Measurements from ENCODE around the gene AEBP1.

AEBP1 gene

DNA sequence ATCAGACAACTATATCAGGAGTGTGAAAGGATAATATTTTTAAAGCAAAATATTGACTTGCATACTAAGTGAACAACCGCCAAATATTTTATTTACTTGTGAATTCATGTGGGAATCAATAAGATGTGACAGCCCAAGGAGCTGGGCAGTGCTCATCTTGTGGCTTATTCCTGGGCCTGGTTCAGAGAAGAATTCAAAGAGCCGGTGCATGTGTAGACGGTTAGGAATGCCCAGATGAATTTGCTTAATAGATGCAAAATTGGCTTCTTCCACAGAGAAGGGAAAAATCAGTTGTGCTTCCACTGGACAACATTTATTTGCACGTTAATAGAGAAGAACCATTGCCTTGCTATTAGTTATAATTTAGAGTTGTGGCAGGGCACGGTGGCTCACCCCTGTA lies 32.6 kb downstream of the AEBP1 start:
- DNase-seq (no peak), ATAC-seq (ENCODE audit: insufficient read depth, low read depth) (no peak)
- TF ChIP-seq, protein P1, sequence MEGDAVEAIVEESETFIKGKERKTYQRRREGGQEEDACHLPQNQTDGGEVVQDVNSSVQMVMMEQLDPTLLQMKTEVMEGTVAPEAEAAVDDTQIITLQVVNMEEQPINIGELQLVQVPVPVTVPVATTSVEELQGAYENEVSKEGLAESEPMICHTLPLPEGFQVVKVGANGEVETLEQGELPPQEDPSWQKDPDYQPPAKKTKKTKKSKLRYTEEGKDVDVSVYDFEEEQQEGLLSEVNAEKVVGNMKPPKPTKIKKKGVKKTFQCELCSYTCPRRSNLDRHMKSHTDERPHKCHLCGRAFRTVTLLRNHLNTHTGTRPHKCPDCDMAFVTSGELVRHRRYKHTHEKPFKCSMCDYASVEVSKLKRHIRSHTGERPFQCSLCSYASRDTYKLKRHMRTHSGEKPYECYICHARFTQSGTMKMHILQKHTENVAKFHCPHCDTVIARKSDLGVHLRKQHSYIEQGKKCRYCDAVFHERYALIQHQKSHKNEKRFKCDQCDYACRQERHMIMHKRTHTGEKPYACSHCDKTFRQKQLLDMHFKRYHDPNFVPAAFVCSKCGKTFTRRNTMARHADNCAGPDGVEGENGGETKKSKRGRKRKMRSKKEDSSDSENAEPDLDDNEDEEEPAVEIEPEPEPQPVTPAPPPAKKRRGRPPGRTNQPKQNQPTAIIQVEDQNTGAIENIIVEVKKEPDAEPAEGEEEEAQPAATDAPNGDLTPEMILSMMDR (IDR thresholded peaks at IDR 0.05; ENCODE audit: borderline replicate concordance, extremely low read depth, low read length, poor library complexity, severe bottlenecking): no peak
- no peak for TF ChIP-seq EZH2 (IDR thresholded peaks at IDR 0.05; ENCODE audit: borderline replicate concordance, low read depth, low read length, severe bottlenecking)

DNA sequence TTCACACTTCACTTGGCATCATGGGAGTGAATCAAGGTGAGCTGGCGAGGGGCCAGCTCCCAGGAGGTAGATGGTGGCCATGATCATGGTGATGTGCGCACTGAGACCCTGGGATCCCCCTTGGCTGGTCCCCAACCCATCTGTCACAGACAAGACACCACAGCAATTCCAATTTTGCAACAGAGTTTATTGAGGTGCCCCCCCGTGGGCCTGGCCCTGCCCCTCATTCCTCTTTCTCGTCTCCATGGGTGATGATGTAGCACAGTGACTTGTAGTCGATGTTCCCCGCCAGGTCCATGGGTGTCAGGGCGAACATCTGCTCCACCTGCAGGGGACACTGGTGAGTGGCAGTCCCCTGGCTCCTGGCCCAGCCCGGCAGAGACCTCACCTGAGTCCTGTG lies 34.6 kb downstream of the AEBP1 start:
- no peak overlapping the region for H3K9ac ChIP-seq (ENCODE audit: low read depth, low read length)
- no peaks in the 10 kb centered on the region for H3K36me3 ChIP-seq (ENCODE audit: insufficient read depth, low read length)
- no peak overlapping the region for H3K27ac ChIP-seq (ENCODE audit: low read length)
- H3K4me1 ChIP-seq (ENCODE audit: insufficient read depth, low read length): no peaks in the 10 kb centered on the region
- H3K4me3 ChIP-seq (ENCODE audit: low read depth in 1 of 2, low read length in 2 of 2): no peak overlapping the region
- DNase-seq: no peak
- no peaks in the 10 kb centered on the region for H3K79me2 ChIP-seq (ENCODE audit: insufficient read depth, low read length)
- H3K27me3 ChIP-seq (ENCODE audit: insufficient read depth, low read length, poor library complexity): no peaks in the 10 kb centered on the region
- H3K9me3 ChIP-seq (ENCODE audit: insufficient read depth, low read length, severe bottlenecking): no peaks in the 10 kb centered on the region
- TF ChIP-seq, protein P1 (IDR thresholded peaks at IDR 0.05; ENCODE audit: borderline replicate concordance, extremely low read depth, low read length, poor library complexity, severe bottlenecking): peak; percentile 24
- no peak for TF ChIP-seq EZH2 (IDR thresholded peaks at IDR 0.05; ENCODE audit: borderline replicate concordance, low read depth, low read length, severe bottlenecking)
- ATAC-seq (ENCODE audit: insufficient read depth, low read depth): 0 out of 3 replicates have a peak, but pooled peaks have one; percentile 29
- no peaks in the 10 kb centered on the region for H4K20me1 ChIP-seq (ENCODE audit: insufficient read depth, low read length)
- H2AFZ ChIP-seq (ENCODE audit: low read depth, low read length): no peak overlapping the region
- no peak overlapping the region for H3K4me2 ChIP-seq (ENCODE audit: insufficient read depth, low read length)

More for the DNA sequence above, 32.6 kb downstream of the AEBP1 start:
- Histone ChIP-seq H3K4me1 (ENCODE audit: insufficient read depth, low read length) (no peaks in the 10 kb centered on the region), H4K20me1 (ENCODE audit: insufficient read depth, low read length) (no peaks in the 10 kb centered on the region), H3K36me3 (ENCODE audit: insufficient read depth, low read length) (no peaks in the 10 kb centered on the region), H3K79me2 (ENCODE audit: insufficient read depth, low read length) (no peaks in the 10 kb centered on the region), H2AFZ (ENCODE audit: low read depth, low read length) (no peak overlapping the region), H3K27ac (ENCODE audit: low read length) (no peak overlapping the region), H3K9ac (ENCODE audit: low read depth, low read length) (no peak overlapping the region), H3K27me3 (ENCODE audit: insufficient read depth, low read length, poor library complexity) (no peaks in the 10 kb centered on the region), H3K4me3 (ENCODE audit: low read depth in 1 of 2, low read length in 2 of 2) (no peak overlapping the region), H3K9me3 (ENCODE audit: insufficient read depth, low read length, severe bottlenecking) (no peaks in the 10 kb centered on the region), H3K4me2 (ENCODE audit: insufficient read depth, low read length) (no peak overlapping the region)

DNA sequence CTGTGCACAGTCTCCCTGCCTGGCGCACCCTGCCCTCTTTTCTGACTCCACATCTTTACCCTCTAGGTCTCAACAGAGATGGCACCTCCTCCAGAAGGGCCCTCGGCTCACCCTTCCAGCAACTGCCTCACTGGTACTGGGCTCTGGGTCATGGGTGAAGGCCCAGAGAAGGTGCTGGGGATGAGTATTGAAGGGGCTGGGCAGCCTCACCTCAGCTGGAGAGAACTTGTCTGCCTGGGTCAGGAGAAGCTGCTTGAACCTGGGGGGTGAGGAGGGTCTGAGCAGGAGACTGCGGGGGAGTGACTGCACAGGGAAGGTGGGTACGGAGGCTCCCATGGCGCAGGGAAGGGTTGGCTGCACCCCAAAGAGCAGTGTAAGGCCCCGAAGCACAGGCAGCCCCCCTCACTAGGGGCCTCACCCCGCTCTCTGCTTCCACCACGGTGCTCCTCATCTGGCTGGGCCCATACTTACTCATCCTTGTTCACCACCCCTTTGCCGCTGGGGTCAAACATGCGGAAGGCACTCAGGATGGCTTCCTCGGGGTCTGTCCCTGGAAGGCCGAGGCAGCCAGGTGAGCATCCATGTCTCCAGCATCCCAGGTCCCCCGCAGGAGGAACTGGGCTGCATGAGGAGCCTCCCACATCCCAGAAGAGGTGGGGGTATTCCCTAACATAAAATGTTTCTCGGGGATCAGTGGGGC lies 35.3 kb downstream of the AEBP1 start:
- TF ChIP-seq EZH2 (IDR thresholded peaks at IDR 0.05; ENCODE audit: borderline replicate concordance, low read depth, low read length, severe bottlenecking): no peak
- TF ChIP-seq, protein P1 (IDR thresholded peaks at IDR 0.05; ENCODE audit: borderline replicate concordance, extremely low read depth, low read length, poor library complexity, severe bottlenecking): no peak
- H3K27ac ChIP-seq (ENCODE audit: low read length): no peak overlapping the region
- ATAC-seq (ENCODE audit: insufficient read depth, low read depth) (no peak), DNase-seq (no peak)
- H3K36me3 ChIP-seq (ENCODE audit: insufficient read depth, low read length): no peaks in the 10 kb centered on the region
- H3K27me3 ChIP-seq (ENCODE audit: insufficient read depth, low read length, poor library complexity): no peaks in the 10 kb centered on the region
- no peaks in the 10 kb centered on the region for H4K20me1 ChIP-seq (ENCODE audit: insufficient read depth, low read length)
- no peaks in the 10 kb centered on the region for H3K9me3 ChIP-seq (ENCODE audit: insufficient read depth, low read length, severe bottlenecking)
- no peak overlapping the region for H3K4me3 ChIP-seq (ENCODE audit: low read depth in 1 of 2, low read length in 2 of 2)
- H3K4me2 ChIP-seq (ENCODE audit: insufficient read depth, low read length): no peak overlapping the region
- H3K79me2 ChIP-seq (ENCODE audit: insufficient read depth, low read length): no peaks in the 10 kb centered on the region
- no peaks in the 10 kb centered on the region for H3K4me1 ChIP-seq (ENCODE audit: insufficient read depth, low read length)
- no peak overlapping the region for H2AFZ ChIP-seq (ENCODE audit: low read depth, low read length)
- no peak overlapping the region for H3K9ac ChIP-seq (ENCODE audit: low read depth, low read length)

Data from DND-41 (cell line).